K562 (cell line): Measurements from ENCODE around the gene CELSR2. TPM values are rescaled to one million over a fixed set of nuclear protein-coding genes. Genes with fewer than 3 reads are reported as not detected.

Experiments
- CREB1 ChIP-seq, 2 experiments: sonication (generic) in 1 of 2; formaldehyde crosslinking in 1 of 2; IDR thresholded peaks; 2 replicates each; pipeline versions ENCODE4 v1.6.1 to v1.8.0; 2012 to 2022; ENCODE audit warnings: inconsistent platforms in 1 of 2, mild to moderate bottlenecking in 1 of 2, missing genetic modification reagents in 1 of 2, moderate library complexity in 1 of 2
- DPF2 ChIP-seq: fragments of 450-650 bp; IDR thresholded peaks from 2 replicates; pipeline ENCODE4 v1.6.1; 2016
- HDAC1 ChIP-seq, 2 experiments: fragments of 450-650 bp; IDR thresholded peaks; 2 replicates each; pipeline ENCODE4 v1.6.1; 2016 to 2017; ENCODE audit warnings: inconsistent platforms in 1 of 2, mild to moderate bottlenecking in 1 of 2, moderate library complexity in 1 of 2
- KLF1 ChIP-seq: fragments of 450-650 bp; IDR thresholded peaks from 2 replicates; pipeline ENCODE4 v1.6.1; 2016; ENCODE audit warnings: missing genetic modification characterization, missing compliant biosample characterization
- LARP7 ChIP-seq: fragments of 450-650 bp; IDR thresholded peaks from 2 replicates; pipeline ENCODE4 v1.6.1; 2016
- LEF1 ChIP-seq: fragments of 450-650 bp; IDR thresholded peaks from 2 replicates; pipeline ENCODE4 v1.6.1; 2016; ENCODE audit warnings: mild to moderate bottlenecking
- MTA3 ChIP-seq: fragments of 450-650 bp; formaldehyde crosslinking; IDR thresholded peaks from 2 replicates; pipeline ENCODE4 v1.6.1; 2017; ENCODE audit warnings: mild to moderate bottlenecking, borderline replicate concordance
- NCOA4 ChIP-seq: fragments of 450-650 bp; IDR thresholded peaks from 2 replicates; pipeline ENCODE4 v1.6.1; 2018; ENCODE audit warnings: mild to moderate bottlenecking; ENCODE audit not compliant: partially characterized antibody
- NR3C1 ChIP-seq: sonication (generic); formaldehyde crosslinking; IDR thresholded peaks from 2 replicates; pipeline ENCODE4 v1.8.1; 2022; ENCODE audit warnings: missing genetic modification reagents
- RAD51 ChIP-seq: fragments of 450-650 bp; IDR thresholded peaks from 2 replicates; pipeline ENCODE4 v1.7.1; 2016; ENCODE audit warnings: low read depth, mild to moderate bottlenecking, borderline replicate concordance
- SPI1 ChIP-seq: IDR thresholded peaks from 2 replicates; pipeline ENCODE4 v1.6.1; 2011; ENCODE audit warnings: low read depth, low read length, control low read depth, borderline replicate concordance
- TOE1 ChIP-seq, 2 experiments: fragments of 450-650 bp in 1 of 2; sonication (generic) in 1 of 2; formaldehyde crosslinking in 1 of 2; IDR thresholded peaks; 2 replicates each; pipeline versions ENCODE4 v1.7.1 to v1.8.0; 2016 to 2022; ENCODE audit warnings: borderline replicate concordance in 2 of 2, mild to moderate bottlenecking in 2 of 2, antibody characterized with exemption in 1 of 2, inconsistent platforms in 1 of 2, low read depth in 1 of 2, missing genetic modification reagents in 1 of 2, moderate library complexity in 1 of 2
- ZNF140 ChIP-seq: fragments of 250-450 bp; sonication (Bioruptor Pico); IDR thresholded peaks from 2 replicates; pipeline ENCODE4 v1.8.0; 2021; ENCODE audit warnings: moderate library complexity, mild to moderate bottlenecking, inconsistent platforms
- ZNF184 ChIP-seq: sonication (generic); formaldehyde crosslinking; IDR thresholded peaks from 2 replicates; pipeline ENCODE4 v1.5.0; 2020; ENCODE audit warnings: missing genetic modification reagents
- polyA plus RNA-seq, 8 experiments: library from polyadenylated mRNA; depleted of rRNA in 4 of 8; stranded (reverse) in 5 of 8; unstranded in 3 of 8; fragments of >200 nt; fragmentation: Nextera tagmentation in 2 of 8; fragmentation: Illumina TruSeq in 1 of 8; extraction: Ambion mirVana in 2 of 8; extraction: Trizol in 1 of 8; gene quantifications; 2 replicates each; pipeline versions ENCODE4 v1.2.1 to v1.2.3, GENCODE V29; 2011 to 2014; ENCODE audit warnings: inconsistent platforms in 1 of 8, missing spikeins in 1 of 8
- total RNA-seq, 7 experiments: library from RNA; depleted of rRNA in 6 of 7; stranded (reverse); fragments of >200 nt in 6 of 7; fragmentation: Illumina TruSeq in 2 of 7; extraction: Trizol in 2 of 7; gene quantifications; 2 replicates each; pipeline versions ENCODE4 v1.2.1 to v1.2.3, GENCODE V29; 2011 to 2021; ENCODE audit warnings: low replicate concordance in 1 of 7
- TF ChIP-seq, protein P1 (sequence below): sonication (generic); formaldehyde crosslinking; IDR thresholded peaks from 2 replicates; pipeline ENCODE4 v1.8.1; 2023; ENCODE audit warnings: mild to moderate bottlenecking, missing genetic modification reagents
- TF ChIP-seq, protein P2 (sequence below): fragments of 250-450 bp; sonication (Bioruptor Pico); IDR thresholded peaks from 2 replicates; pipeline ENCODE4 v1.8.0; 2021; ENCODE audit warnings: moderate library complexity, mild to moderate bottlenecking, inconsistent platforms
- TF ChIP-seq, protein P3 (sequence below): sonication (generic); formaldehyde crosslinking; IDR thresholded peaks from 2 replicates; pipeline ENCODE4 v1.8.1; 2023; ENCODE audit warnings: mild to moderate bottlenecking, missing genetic modification reagents
- TF ChIP-seq, protein P4 (sequence below): sonication (generic); formaldehyde crosslinking; IDR thresholded peaks from 2 replicates; pipeline ENCODE4 v1.8.0; 2022; ENCODE audit warnings: mild to moderate bottlenecking, missing genetic modification reagents, borderline replicate concordance

CELSR2 gene
- total and polyA plus RNA-seq, 9 of the 15 experiments (the other 6 are each of a cell fraction or from before 2014, with no cell fraction given) = 0.31 to 21.9 (median 4.2) TPM

DNA sequence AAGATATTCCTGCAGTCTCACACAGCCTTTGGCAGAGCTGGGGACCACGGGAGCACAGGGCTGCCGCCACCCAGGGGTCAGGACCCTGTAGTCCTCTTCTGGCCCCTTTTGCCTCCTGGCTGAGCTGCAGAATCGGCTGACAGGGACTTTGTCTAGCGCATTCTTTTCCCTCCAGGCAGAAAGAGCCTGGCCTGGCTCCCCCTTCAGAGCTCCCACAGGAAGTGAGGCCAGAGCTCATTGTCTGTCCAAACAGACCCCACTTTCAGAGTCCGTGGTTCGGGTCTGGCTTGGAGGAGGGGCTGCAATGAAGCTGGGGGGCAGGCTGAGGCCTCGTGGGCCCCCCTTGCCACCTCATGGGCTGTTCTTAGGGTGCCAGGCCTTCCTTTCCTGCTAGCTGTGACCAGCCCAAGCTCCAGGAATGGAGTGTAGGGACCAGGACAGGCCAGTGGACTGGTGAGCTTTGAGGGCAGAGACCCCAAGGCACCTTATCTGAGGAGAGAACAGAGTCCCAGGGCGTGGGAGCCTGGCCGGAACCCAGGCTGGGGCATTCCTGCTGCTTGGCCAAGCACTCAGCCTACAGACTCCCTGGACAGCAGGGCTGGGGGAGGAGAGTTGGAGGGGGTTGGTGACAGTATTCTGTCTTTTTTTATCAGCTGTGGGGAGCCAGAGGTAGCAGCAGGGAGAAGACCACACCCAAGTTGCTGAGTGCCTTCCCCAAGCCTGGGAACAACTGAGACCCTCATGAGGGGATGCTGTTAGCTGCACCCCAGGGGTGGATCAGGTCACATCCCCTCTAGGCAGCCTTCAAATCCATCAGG lies 4.7 kb downstream of the CELSR2 start (continued):
- TF ChIP-seq, protein P1, sequence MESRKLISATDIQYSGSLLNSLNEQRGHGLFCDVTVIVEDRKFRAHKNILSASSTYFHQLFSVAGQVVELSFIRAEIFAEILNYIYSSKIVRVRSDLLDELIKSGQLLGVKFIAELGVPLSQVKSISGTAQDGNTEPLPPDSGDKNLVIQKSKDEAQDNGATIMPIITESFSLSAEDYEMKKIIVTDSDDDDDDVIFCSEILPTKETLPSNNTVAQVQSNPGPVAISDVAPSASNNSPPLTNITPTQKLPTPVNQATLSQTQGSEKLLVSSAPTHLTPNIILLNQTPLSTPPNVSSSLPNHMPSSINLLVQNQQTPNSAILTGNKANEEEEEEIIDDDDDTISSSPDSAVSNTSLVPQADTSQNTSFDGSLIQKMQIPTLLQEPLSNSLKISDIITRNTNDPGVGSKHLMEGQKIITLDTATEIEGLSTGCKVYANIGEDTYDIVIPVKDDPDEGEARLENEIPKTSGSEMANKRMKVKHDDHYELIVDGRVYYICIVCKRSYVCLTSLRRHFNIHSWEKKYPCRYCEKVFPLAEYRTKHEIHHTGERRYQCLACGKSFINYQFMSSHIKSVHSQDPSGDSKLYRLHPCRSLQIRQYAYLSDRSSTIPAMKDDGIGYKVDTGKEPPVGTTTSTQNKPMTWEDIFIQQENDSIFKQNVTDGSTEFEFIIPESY = no peak
- TF ChIP-seq, protein P2, sequence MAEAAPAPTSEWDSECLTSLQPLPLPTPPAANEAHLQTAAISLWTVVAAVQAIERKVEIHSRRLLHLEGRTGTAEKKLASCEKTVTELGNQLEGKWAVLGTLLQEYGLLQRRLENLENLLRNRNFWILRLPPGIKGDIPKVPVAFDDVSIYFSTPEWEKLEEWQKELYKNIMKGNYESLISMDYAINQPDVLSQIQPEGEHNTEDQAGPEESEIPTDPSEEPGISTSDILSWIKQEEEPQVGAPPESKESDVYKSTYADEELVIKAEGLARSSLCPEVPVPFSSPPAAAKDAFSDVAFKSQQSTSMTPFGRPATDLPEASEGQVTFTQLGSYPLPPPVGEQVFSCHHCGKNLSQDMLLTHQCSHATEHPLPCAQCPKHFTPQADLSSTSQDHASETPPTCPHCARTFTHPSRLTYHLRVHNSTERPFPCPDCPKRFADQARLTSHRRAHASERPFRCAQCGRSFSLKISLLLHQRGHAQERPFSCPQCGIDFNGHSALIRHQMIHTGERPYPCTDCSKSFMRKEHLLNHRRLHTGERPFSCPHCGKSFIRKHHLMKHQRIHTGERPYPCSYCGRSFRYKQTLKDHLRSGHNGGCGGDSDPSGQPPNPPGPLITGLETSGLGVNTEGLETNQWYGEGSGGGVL (CRISPR knock-in tag) = no peak
- TF ChIP-seq SPI1 (no peak), DPF2 (peak; percentile 69; the same call in 1 of the 2 replicates), NR3C1 (CRISPR knock-in tag) (no peak), HDAC1 (IDR thresholded peaks at IDR 0.05) (peak in 1 of 2 experiments; percentile 67; a peak in 2 of 4 replicates), ZNF184 (no peak), LEF1 (0 out of 2 replicates have a peak, but pooled peaks have one; percentile 53), LARP7 (no peak), RAD51 (no peak), ZNF140 (CRISPR knock-in tag) (no peak), MTA3 (no peak), KLF1 (no peak; the same call in 1 of the 2 replicates), TOE1 (IDR thresholded peaks at IDR 0.05; ENCODE audit: borderline replicate concordance) (0 out of 2 replicates have a peak, but pooled peaks have one; percentile 27), TOE1 (CRISPR knock-in tag; IDR thresholded peaks at IDR 0.05; ENCODE audit: borderline replicate concordance, low read depth) (no peak), CREB1 (IDR thresholded peaks at IDR 0.05) (no peak), CREB1 (CRISPR knock-in tag; IDR thresholded peaks at IDR 0.05) (no peak), NCOA4 (no peak)
- TF ChIP-seq, protein P3, sequence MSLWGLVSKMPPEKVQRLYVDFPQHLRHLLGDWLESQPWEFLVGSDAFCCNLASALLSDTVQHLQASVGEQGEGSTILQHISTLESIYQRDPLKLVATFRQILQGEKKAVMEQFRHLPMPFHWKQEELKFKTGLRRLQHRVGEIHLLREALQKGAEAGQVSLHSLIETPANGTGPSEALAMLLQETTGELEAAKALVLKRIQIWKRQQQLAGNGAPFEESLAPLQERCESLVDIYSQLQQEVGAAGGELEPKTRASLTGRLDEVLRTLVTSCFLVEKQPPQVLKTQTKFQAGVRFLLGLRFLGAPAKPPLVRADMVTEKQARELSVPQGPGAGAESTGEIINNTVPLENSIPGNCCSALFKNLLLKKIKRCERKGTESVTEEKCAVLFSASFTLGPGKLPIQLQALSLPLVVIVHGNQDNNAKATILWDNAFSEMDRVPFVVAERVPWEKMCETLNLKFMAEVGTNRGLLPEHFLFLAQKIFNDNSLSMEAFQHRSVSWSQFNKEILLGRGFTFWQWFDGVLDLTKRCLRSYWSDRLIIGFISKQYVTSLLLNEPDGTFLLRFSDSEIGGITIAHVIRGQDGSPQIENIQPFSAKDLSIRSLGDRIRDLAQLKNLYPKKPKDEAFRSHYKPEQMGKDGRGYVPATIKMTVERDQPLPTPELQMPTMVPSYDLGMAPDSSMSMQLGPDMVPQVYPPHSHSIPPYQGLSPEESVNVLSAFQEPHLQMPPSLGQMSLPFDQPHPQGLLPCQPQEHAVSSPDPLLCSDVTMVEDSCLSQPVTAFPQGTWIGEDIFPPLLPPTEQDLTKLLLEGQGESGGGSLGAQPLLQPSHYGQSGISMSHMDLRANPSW (CRISPR knock-in tag) = no peak
- TF ChIP-seq, protein P4, sequence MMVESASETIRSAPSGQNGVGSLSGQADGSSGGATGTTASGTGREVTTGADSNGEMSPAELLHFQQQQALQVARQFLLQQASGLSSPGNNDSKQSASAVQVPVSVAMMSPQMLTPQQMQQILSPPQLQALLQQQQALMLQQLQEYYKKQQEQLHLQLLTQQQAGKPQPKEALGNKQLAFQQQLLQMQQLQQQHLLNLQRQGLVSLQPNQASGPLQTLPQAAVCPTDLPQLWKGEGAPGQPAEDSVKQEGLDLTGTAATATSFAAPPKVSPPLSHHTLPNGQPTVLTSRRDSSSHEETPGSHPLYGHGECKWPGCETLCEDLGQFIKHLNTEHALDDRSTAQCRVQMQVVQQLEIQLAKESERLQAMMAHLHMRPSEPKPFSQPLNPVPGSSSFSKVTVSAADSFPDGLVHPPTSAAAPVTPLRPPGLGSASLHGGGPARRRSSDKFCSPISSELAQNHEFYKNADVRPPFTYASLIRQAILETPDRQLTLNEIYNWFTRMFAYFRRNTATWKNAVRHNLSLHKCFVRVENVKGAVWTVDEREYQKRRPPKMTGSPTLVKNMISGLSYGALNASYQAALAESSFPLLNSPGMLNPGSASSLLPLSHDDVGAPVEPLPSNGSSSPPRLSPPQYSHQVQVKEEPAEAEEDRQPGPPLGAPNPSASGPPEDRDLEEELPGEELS = no peak
